Spleen (tissue), 11 donors: ENCODE measurements around the gene IL1RAPL2. TPM values are rescaled to one million over a fixed set of nuclear protein-coding genes. Genes with fewer than 3 reads are reported as not detected.

Source experiments
- DNase-seq: peaks from one replicate; pipeline ENCODE4 v3.0.0-alpha.2; 2020
- H3K27ac ChIP-seq, 8 donors: fragments of 200-600 bp; sonication (generic) in 7 of 8; 1 replicate in 4 of 8; 2 replicates in 4 of 8; pipeline versions ENCODE4 v1.5.0 to v1.8.0; 2016 to 2021; ENCODE audit warnings: inconsistent platforms in 4 of 8, mild to moderate bottlenecking in 4 of 8, moderate library complexity in 1 of 8
- H3K27me3 ChIP-seq, 7 donors: fragments of 200-600 bp; sonication (generic) in 6 of 7; replicated peaks in 1 of 7; 1 replicate in 4 of 7; 2 replicates in 3 of 7; pipeline versions ENCODE4 v1.5.0 to v1.8.0; 2016 to 2021; ENCODE audit warnings: inconsistent platforms in 3 of 7, mild to moderate bottlenecking in 1 of 7
- H3K36me3 ChIP-seq, 6 donors: fragments of 200-600 bp; sonication (generic) in 5 of 6; 1 replicate in 4 of 6; 2 replicates in 2 of 6; pipeline versions ENCODE4 v1.5.0 to v1.8.0; 2016 to 2021; ENCODE audit warnings: inconsistent platforms in 2 of 6
- H3K4me1 ChIP-seq, 6 donors: fragments of 200-600 bp; sonication (generic) in 5 of 6; 1 replicate in 3 of 6; 2 replicates in 3 of 6; pipeline versions ENCODE4 v1.5.0 to v1.8.0; 2016 to 2021; ENCODE audit warnings: inconsistent platforms in 3 of 6
- H3K4me3 ChIP-seq, 8 donors: fragments of 200-600 bp; sonication (generic) in 7 of 8; 1 replicate in 4 of 8; 2 replicates in 4 of 8; pipeline versions ENCODE4 v1.5.0 to v1.8.0; 2016 to 2021; ENCODE audit warnings: inconsistent platforms in 4 of 8, mild to moderate bottlenecking in 4 of 8, moderate library complexity in 2 of 8
- H3K9me3 ChIP-seq, 8 donors: fragments of 200-600 bp; sonication (generic) in 7 of 8; 1 replicate in 4 of 8; 2 replicates in 4 of 8; pipeline versions ENCODE4 v1.5.0 to v1.8.0; 2016 to 2021; ENCODE audit warnings: inconsistent platforms in 4 of 8
- POLR2A ChIP-seq, 3 donors: fragments of 450-650 bp; IDR thresholded peaks; one replicate each; pipeline ENCODE4 v1.5.1; 2017; ENCODE audit warnings: antibody characterized with exemption in 3 of 3, mild to moderate bottlenecking in 1 of 3
- POLR2AphosphoS5 ChIP-seq, 3 donors: sonication (generic); formaldehyde crosslinking; IDR thresholded peaks; one replicate each; pipeline ENCODE4 v1.5.1; 2017; ENCODE audit warnings: antibody characterized with exemption in 3 of 3
- WGBS, 5 donors: extraction: QIAGEN DNeasy Blood & Tissue Kit in 3 of 5; methylation state at CpG; one replicate each; pipeline versions ENCODE4 v1.1.5 to v1.1.7; 2013 to 2018; 5-methylcytosine and 5-hydroxymethylcytosine counted together
- intact Hi-C: fragments of 100-400 bp; cut with DNase I; formaldehyde crosslinking; loops from one replicate; pipeline ENCODE4 v1.15.0; 2023; ENCODE audit warnings: low total_unique reads
- polyA plus RNA-seq, 3 donors: library from polyadenylated mRNA; stranded (reverse); fragments of 200-250 nt; gene quantifications; one replicate each; pipeline ENCODE4 v1.2.1, GENCODE V29; 2013
- total RNA-seq, 7 donors: library from RNA; depleted of rRNA in 3 of 7; stranded (reverse); fragments of >200 nt in 3 of 7; fragmentation: NEBNext Ultra II Directional in 4 of 7; extraction: Animal tissue kit (Norgen Biotek cat#: 25700) in 4 of 7; gene quantifications; one replicate each; pipeline versions ENCODE4 v1.1.0 to v1.2.1, GENCODE V29; 2016 to 2021
- TF ChIP-seq, protein P1 (sequence below), 11 experiments: fragments of 200-600 bp in 7 of 11; fragments of 450-650 bp in 4 of 11; sonication (generic) in 4 of 11; IDR thresholded peaks in 8 of 11; conservative IDR thresholded peaks in 3 of 11; 1 replicate in 7 of 11; 2 replicates in 4 of 11; pipeline versions ENCODE4 v1.4.0 to v1.8.0; 2016 to 2021; ENCODE audit warnings: antibody characterized with exemption in 11 of 11, inconsistent platforms in 4 of 11, mild to moderate bottlenecking in 1 of 11
- donor health status: healthy with polysubstance abuse.
- donor health status: DM: no; HTN: no; CAD: no; lungs with moderate emphysema.
- donor health status: DM: no; HTN: no; CAD: no.
- donor health status: Bipolar disorder and iron deficiency.
- donor health status: healthy.
- donor health status: DM: no; HTN: no; CAD: no.
- donor health status: DM: yes; HTN: yes; CAD: no.

The IL1RAPL2 gene
- total and polyA plus RNA-seq, 10 donors: not detected

DNA sequence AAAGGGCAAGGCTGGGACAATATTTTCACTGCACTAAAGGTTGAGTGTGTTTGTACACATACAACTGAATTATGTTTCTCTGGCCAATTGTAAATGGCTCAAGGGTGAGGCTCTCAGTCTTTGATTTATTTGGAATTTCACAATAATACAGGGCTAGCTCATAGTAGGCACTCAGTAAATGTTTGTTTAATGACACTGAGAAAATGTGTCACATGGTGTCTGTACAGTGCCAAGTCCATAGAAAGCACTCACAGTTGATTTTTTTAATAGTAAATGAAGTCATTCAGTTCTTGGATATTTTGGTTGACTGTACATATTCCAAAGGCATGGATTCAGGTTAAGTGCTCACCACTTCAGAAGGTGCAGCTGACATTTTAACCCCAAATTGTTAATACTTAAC lies 176.4 kb downstream of the IL1RAPL2 start:
- no peaks in the 10 kb centered on the region for H3K27me3 ChIP-seq
- no peaks in the 10 kb centered on the region for H3K4me1 ChIP-seq
- intact Hi-C loops: no loop called here
- no peak overlapping the region for H3K4me3 ChIP-seq
- no peaks in the 10 kb centered on the region for H3K36me3 ChIP-seq
- no peaks in the 10 kb centered on the region for H3K9me3 ChIP-seq
- H3K27ac ChIP-seq: no peak overlapping the region
- no peak for DNase-seq
- TF ChIP-seq, protein P1, sequence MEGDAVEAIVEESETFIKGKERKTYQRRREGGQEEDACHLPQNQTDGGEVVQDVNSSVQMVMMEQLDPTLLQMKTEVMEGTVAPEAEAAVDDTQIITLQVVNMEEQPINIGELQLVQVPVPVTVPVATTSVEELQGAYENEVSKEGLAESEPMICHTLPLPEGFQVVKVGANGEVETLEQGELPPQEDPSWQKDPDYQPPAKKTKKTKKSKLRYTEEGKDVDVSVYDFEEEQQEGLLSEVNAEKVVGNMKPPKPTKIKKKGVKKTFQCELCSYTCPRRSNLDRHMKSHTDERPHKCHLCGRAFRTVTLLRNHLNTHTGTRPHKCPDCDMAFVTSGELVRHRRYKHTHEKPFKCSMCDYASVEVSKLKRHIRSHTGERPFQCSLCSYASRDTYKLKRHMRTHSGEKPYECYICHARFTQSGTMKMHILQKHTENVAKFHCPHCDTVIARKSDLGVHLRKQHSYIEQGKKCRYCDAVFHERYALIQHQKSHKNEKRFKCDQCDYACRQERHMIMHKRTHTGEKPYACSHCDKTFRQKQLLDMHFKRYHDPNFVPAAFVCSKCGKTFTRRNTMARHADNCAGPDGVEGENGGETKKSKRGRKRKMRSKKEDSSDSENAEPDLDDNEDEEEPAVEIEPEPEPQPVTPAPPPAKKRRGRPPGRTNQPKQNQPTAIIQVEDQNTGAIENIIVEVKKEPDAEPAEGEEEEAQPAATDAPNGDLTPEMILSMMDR (IDR thresholded peaks at IDR 0.05 in 8 of 11, conservative IDR thresholded peaks at IDR 0.05 in 3 of 11): no peak
- TF ChIP-seq POLR2AphosphoS5 (IDR thresholded peaks at IDR 0.05) (no peak), POLR2A (IDR thresholded peaks at IDR 0.05) (no peak)

DNA sequence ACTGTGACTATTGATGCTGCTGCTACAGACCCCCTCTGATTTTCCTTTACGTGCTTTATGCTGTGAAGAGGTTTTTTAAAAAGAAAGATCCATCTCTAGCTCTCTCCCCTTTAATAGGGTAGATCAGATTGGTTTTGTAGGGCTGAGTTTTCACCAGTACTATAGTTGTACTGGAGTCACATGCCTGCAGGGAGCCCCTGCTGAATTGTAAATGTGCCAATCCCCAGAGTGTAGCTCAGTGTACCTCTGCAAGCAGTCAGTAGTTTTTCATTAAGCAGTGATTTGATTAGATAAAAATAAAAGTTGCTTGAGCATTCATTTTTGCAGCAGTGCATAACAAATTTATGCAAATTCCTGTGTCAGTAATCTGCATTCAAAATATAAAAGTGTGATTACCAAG lies 179.2 kb downstream of the IL1RAPL2 start:
- no peak for DNase-seq
- WGBS, 5 donors: 27 to 81% (median 66%) methylated on average over 1 of the region's 1 CpG
- Histone ChIP-seq H3K4me3 (no peak overlapping the region), H3K27ac (no peak overlapping the region), H3K36me3 (no peaks in the 10 kb centered on the region), H3K9me3 (no peaks in the 10 kb centered on the region), H3K27me3 (no peaks in the 10 kb centered on the region), H3K4me1 (no peaks in the 10 kb centered on the region)
- TF ChIP-seq POLR2A (IDR thresholded peaks at IDR 0.05): no peak
- TF ChIP-seq POLR2AphosphoS5 (IDR thresholded peaks at IDR 0.05): no peak
- TF ChIP-seq, protein P1 (IDR thresholded peaks at IDR 0.05 in 8 of 11, conservative IDR thresholded peaks at IDR 0.05 in 3 of 11): no peak
- intact Hi-C loops: no loop called here

DNA sequence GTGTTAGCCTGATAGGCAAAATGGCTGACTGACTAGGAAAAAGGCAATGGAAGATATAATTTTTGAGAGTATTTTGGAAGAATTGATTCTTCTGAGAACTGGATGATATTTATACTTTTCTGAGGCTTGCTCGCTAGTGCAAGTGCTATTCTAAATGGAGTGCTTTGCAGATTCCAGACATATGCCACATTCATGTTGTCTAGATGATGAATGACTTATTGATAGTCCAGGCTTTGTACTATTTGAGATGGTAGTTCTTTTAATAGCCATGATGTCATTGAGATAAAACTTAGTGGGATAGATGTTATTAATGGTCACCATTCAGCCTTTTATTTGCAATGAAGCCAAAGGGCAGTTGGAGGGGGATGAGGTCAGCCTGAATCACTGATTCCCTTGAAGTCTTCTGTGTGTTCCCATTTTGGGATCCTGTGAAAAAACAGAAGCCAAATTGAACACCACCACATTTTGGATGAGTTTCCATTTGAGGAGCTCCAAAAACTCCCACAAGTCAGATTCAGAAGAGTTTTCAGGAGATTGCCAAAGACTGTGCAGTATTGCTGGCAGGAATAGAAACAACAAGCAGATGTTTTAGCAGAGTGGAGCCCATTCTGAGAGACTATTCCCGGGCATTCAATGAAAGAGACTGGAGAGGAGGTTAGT lies 184.1 kb downstream of the IL1RAPL2 start:
- no peaks in the 10 kb centered on the region for H3K9me3 ChIP-seq
- TF ChIP-seq POLR2A (IDR thresholded peaks at IDR 0.05) (no peak), POLR2AphosphoS5 (IDR thresholded peaks at IDR 0.05) (no peak)
- TF ChIP-seq, protein P1 (IDR thresholded peaks at IDR 0.05 in 8 of 11, conservative IDR thresholded peaks at IDR 0.05 in 3 of 11): no peak
- 70 to 84% (median 81%) methylated on average over 2 of the region's 2 CpGs for WGBS, 5 donors
- no peak overlapping the region for H3K4me3 ChIP-seq
- DNase-seq: no peak
- no peak overlapping the region for H3K27ac ChIP-seq
- H3K27me3 ChIP-seq: no peaks in the 10 kb centered on the region
- intact Hi-C loops: no loop called here
- H3K4me1 ChIP-seq: no peaks in the 10 kb centered on the region
- H3K36me3 ChIP-seq: no peaks in the 10 kb centered on the region

DNA sequence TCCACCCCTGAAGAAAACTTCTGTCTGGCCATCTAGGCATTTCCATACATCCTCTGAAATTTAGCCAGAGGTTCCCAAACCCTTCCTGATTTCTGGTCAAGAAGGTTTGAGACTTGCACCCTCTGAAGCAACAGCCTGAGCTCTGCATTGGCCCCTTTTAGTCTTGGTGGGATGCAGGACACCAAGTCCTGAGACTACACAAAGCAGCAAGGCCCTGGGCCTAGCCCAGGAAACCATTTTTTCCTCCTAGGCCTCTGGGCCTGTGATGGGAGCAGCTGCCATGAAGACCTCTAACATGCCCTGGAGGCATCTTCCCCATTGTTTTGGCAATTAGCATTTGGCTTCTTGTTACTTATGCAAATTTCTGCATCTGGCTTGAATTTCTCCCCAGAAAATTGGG lies 196.6 kb downstream of the IL1RAPL2 start:
- intact Hi-C loops: no loop called here
- Histone ChIP-seq H3K36me3 (no peaks in the 10 kb centered on the region), H3K27me3 (no peaks in the 10 kb centered on the region), H3K4me1 (no peaks in the 10 kb centered on the region), H3K4me3 (no peak overlapping the region), H3K9me3 (peaks cover 0 to 40% (median 20%) of the 10 kb centered on the region in 8 donors), H3K27ac (no peak overlapping the region)
- no peak for TF ChIP-seq POLR2AphosphoS5 (IDR thresholded peaks at IDR 0.05)
- TF ChIP-seq, protein P1 (IDR thresholded peaks at IDR 0.05 in 8 of 11, conservative IDR thresholded peaks at IDR 0.05 in 3 of 11): no peak
- TF ChIP-seq POLR2A (IDR thresholded peaks at IDR 0.05): no peak
- DNase-seq: no peak
